IMR-90 (cell line): Measurements from ENCODE around the gene TNNC1. TPM values are rescaled to one million over a fixed set of nuclear protein-coding genes. Genes with fewer than 3 reads are reported as not detected.
A peak's percentile ranks its signal among the peaks of the same experiment; 100 is the strongest.

Experiments used
- ATAC-seq: fragments of 200-7000 bp; cut with Tn5 transposase; 2 replicates; pipeline ENCODE4 v1.9.1; 2020; ENCODE audit warnings: low read depth, mild to moderate bottlenecking, moderate library complexity
- BruUV-seq: library from RNA; stranded (reverse); fragments of 400-500 nt; replicated peaks from 2 replicates; lab custom pipeline; 2021; lab: Mats Ljungman, UMichigan
- CTCF ChIA-PET: fragments of 300-600 bp; formaldehyde crosslinking; extraction: SDS; loops from one replicate; lab custom pipeline; 2021; ENCODE audit warnings: antibody characterized with exemption; lab: Yijun Ruan, JAX
- POLR2A ChIA-PET: fragments of 300-600 bp; sonication (Branson Sonifier 250); formaldehyde crosslinking; loops from one replicate; lab custom pipeline; 2022; ENCODE audit warnings: antibody characterized with exemption; ENCODE audit not compliant: unreplicated experiment; lab: Charles Lee
- DNase-seq: peaks from one replicate; pipeline ENCODE4 v3.0.0; 2013
- H2AFZ ChIP-seq: replicated peaks from 2 replicates; pipeline ENCODE3; 2013; ENCODE audit warnings: low read length, mild to moderate bottlenecking; ENCODE audit not compliant: poor library complexity
- H2AK5ac ChIP-seq: 2 replicates; pipeline ENCODE4 v1.6.1; 2013; ENCODE audit warnings: low read depth, low read length, inconsistent platforms
- H2AK9ac ChIP-seq: replicated peaks from 2 replicates; pipeline ENCODE3; 2013; ENCODE audit warnings: mild to moderate bottlenecking, low read depth, low read length, moderate library complexity; ENCODE audit not compliant: poor library complexity
- H2BK120ac ChIP-seq: 2 replicates; pipeline ENCODE4 v1.6.1; 2013; ENCODE audit warnings: low read depth, low read length, inconsistent platforms
- H2BK15ac ChIP-seq: 3 replicates; pipeline ENCODE4 v1.6.1; 2013; ENCODE audit warnings: low read depth, low read length, inconsistent platforms
- H2BK20ac ChIP-seq: 2 replicates; pipeline ENCODE4 v1.6.1; 2013; ENCODE audit warnings: low read depth, mild to moderate bottlenecking, inconsistent platforms, low read length, moderate library complexity
- H2BK5ac ChIP-seq: 2 replicates; pipeline ENCODE4 v1.6.1; 2013; ENCODE audit warnings: mild to moderate bottlenecking, low read depth, low read length, inconsistent platforms; ENCODE audit not compliant: poor library complexity, severe bottlenecking
- H3K14ac ChIP-seq: replicated peaks from 2 replicates; pipeline ENCODE4 v1.6.1; 2013; ENCODE audit warnings: low read depth, low read length, inconsistent platforms
- H3K18ac ChIP-seq: 2 replicates; pipeline ENCODE4 v1.6.1; 2013; ENCODE audit warnings: low read depth, low read length, control low read depth
- H3K23ac ChIP-seq: 2 replicates; pipeline ENCODE4 v1.6.1; 2013; ENCODE audit warnings: low read depth, low read length, inconsistent platforms
- H3K27ac ChIP-seq: 2 replicates; pipeline ENCODE4 v1.5.1; 2013; ENCODE audit warnings: mild to moderate bottlenecking, control low read depth, low read length; ENCODE audit not compliant: insufficient read depth
- H3K27me3 ChIP-seq: 2 replicates; pipeline ENCODE4 v1.6.1; 2013; ENCODE audit warnings: low read length; ENCODE audit not compliant: control insufficient read depth, insufficient read depth
- H3K36me3 ChIP-seq: 2 replicates; pipeline ENCODE4 v1.6.1; 2013; ENCODE audit warnings: low read length, mixed read lengths; ENCODE audit not compliant: control insufficient read depth, insufficient read depth
- H3K4ac ChIP-seq: 2 replicates; pipeline ENCODE4 v1.6.1; 2013; ENCODE audit warnings: low read depth, low read length, inconsistent platforms
- H3K4me1 ChIP-seq: 2 replicates; pipeline ENCODE4 v1.6.1; 2013; ENCODE audit warnings: low read length, mixed read lengths; ENCODE audit not compliant: control insufficient read depth, insufficient read depth
- H3K4me2 ChIP-seq: 2 replicates; pipeline ENCODE4 v1.6.1; 2013; ENCODE audit warnings: low read depth, mild to moderate bottlenecking, control low read depth, low read length, moderate library complexity
- H3K4me3 ChIP-seq: 2 replicates; pipeline ENCODE4 v1.5.1; 2013; ENCODE audit warnings: low read depth, mild to moderate bottlenecking, control low read depth, low read length, moderate library complexity; ENCODE audit not compliant: insufficient read depth
- H3K56ac ChIP-seq: 2 replicates; pipeline ENCODE4 v1.6.1; 2013; ENCODE audit warnings: low read length, inconsistent platforms; ENCODE audit not compliant: insufficient read depth; ENCODE audit errors: extremely low read depth
- H3K79me1 ChIP-seq, 2 experiments: 2 replicates each; pipeline ENCODE4 v1.6.1; 2013; ENCODE audit warnings: low read length in 2 of 2, inconsistent platforms in 1 of 2, low read depth in 1 of 2
- H3K9ac ChIP-seq: 2 replicates; pipeline ENCODE4 v1.6.1; 2013; ENCODE audit warnings: low read depth, low read length, control low read depth
- H3K9me1 ChIP-seq: 2 replicates; pipeline ENCODE4 v1.6.1; 2013; ENCODE audit warnings: low read length, inconsistent platforms; ENCODE audit not compliant: insufficient read depth
- H3K9me3 ChIP-seq: 2 replicates; pipeline ENCODE4 v1.6.1; 2013; ENCODE audit warnings: low read length; ENCODE audit not compliant: control insufficient read depth, insufficient read depth
- H4K20me1 ChIP-seq: 2 replicates; pipeline ENCODE4 v1.6.1; 2013; ENCODE audit warnings: low read length, inconsistent platforms; ENCODE audit not compliant: insufficient read depth
- H4K5ac ChIP-seq: 2 replicates; pipeline ENCODE4 v1.6.1; 2013; ENCODE audit warnings: mild to moderate bottlenecking, low read depth, low read length, control low read depth
- H4K8ac ChIP-seq, 2 experiments: 2 replicates each; pipeline ENCODE4 v1.6.1; 2013; ENCODE audit warnings: low read depth in 2 of 2, low read length in 2 of 2, control low read depth in 1 of 2, inconsistent platforms in 1 of 2
- H4K91ac ChIP-seq: 2 replicates; pipeline ENCODE4 v1.6.1; 2013; ENCODE audit warnings: low read depth, low read length, inconsistent platforms; ENCODE audit not compliant: insufficient read depth
- BHLHE40 ChIP-seq: fragments of 150-350 bp; IDR thresholded peaks from 2 replicates; pipeline ENCODE4 v1.6.1; 2016; ENCODE audit warnings: mild to moderate bottlenecking, low read depth, low read length
- CEBPB ChIP-seq: IDR thresholded peaks from 2 replicates; pipeline ENCODE4 v1.6.1; 2012; ENCODE audit warnings: low read depth, low read length, improper control_type of control experiment
- CHD1 ChIP-seq: IDR thresholded peaks from 2 replicates; pipeline ENCODE4 v1.6.1; 2012; ENCODE audit warnings: low read depth, low read length, improper control_type of control experiment
- MAFK ChIP-seq: IDR thresholded peaks from 2 replicates; pipeline ENCODE4 v1.6.1; 2012; ENCODE audit warnings: low read depth, low read length, improper control_type of control experiment
- MAZ ChIP-seq: IDR thresholded peaks from 2 replicates; pipeline ENCODE4 v1.6.1; 2012; ENCODE audit warnings: low read depth, mild to moderate bottlenecking, low read length, improper control_type of control experiment, moderate library complexity, borderline replicate concordance
- POLR2A ChIP-seq: IDR thresholded peaks from 2 replicates; pipeline ENCODE4 v1.6.1; 2012; ENCODE audit warnings: mild to moderate bottlenecking, low read depth, low read length
- RAD21 ChIP-seq: IDR thresholded peaks from 2 replicates; pipeline ENCODE4 v1.6.1; 2012; ENCODE audit warnings: low read length, improper control_type of control experiment
- RCOR1 ChIP-seq: IDR thresholded peaks from 2 replicates; pipeline ENCODE4 v1.6.1; 2012; ENCODE audit warnings: mild to moderate bottlenecking, low read length, improper control_type of control experiment; ENCODE audit not compliant: insufficient replicate concordance
- RFX5 ChIP-seq: IDR thresholded peaks from 2 replicates; pipeline ENCODE4 v1.8.0; 2012; ENCODE audit warnings: low read depth, mild to moderate bottlenecking, low read length, moderate library complexity
- SMC3 ChIP-seq: fragments of 150-350 bp; IDR thresholded peaks from 2 replicates; pipeline ENCODE4 v1.6.1; 2016; ENCODE audit warnings: low read depth, mild to moderate bottlenecking, antibody characterized with exemption, low read length, moderate library complexity
- WGBS, 2 experiments: methylation state at CpG; one replicate each; pipeline versions ENCODE4 v1.1.5 to v1.1.7; 2013; ENCODE audit warnings: missing lambda C conversion rate in 2 of 2; ENCODE audit not compliant: insufficient read length in 1 of 2; ENCODE audit errors: extremely low coverage in 2 of 2; 5-methylcytosine and 5-hydroxymethylcytosine counted together
- dilution Hi-C: fragments of 300-500 bp; cut with HindIII; formaldehyde crosslinking; loops from one replicate; pipeline ENCODE4 v1.14.3; 2018; ENCODE audit warnings: low sequenced_read_pairs; ENCODE audit not compliant: unreplicated experiment
- in situ Hi-C: fragments of 300-500 bp; cut with MboI; formaldehyde crosslinking; loops from 3 replicates; pipeline ENCODE4 v1.14.3; 2019; ENCODE audit warnings: low sequenced_read_pairs, inconsistent platforms, mixed read lengths
- intact Hi-C: fragments of 100-400 bp; cut with micrococcal nuclease; formaldehyde crosslinking; loops from 2 replicates; pipeline ENCODE4 v1.10.0; 2022
- polyA plus RNA-seq, 3 experiments: library from polyadenylated mRNA; depleted of rRNA; stranded (reverse); fragments of >200 nt; gene quantifications; 2 replicates each; pipeline ENCODE4 v1.2.3, GENCODE V29; 2012; ENCODE audit warnings: low replicate concordance in 1 of 3
- total RNA-seq: library from RNA; depleted of rRNA; stranded (reverse); fragments of >200 nt; gene quantifications from 2 replicates; pipeline ENCODE4 v1.2.3, GENCODE V29; 2012
- TF ChIP-seq, protein P1 (sequence below): fragments of 150-350 bp; IDR thresholded peaks from 2 replicates; pipeline ENCODE4 v1.6.1; 2016; ENCODE audit warnings: low read depth, mild to moderate bottlenecking, low read length, moderate library complexity, borderline replicate concordance
- TF ChIP-seq, protein P2 (sequence below): fragments of 150-350 bp; IDR thresholded peaks from 2 replicates; pipeline ENCODE4 v1.6.1; 2017; ENCODE audit warnings: mild to moderate bottlenecking, antibody characterized with exemption, low read length, low read depth
- TF ChIP-seq, protein P3 (sequence below): conservative IDR thresholded peaks from 2 replicates; pipeline ENCODE4 v1.5.1; 2012; ENCODE audit warnings: mild to moderate bottlenecking, low read depth, low read length, improper control_type of control experiment

TNNC1 gene
- total and polyA plus RNA-seq, 2 of the 4 experiments (the other 2 are of a cell fraction), result 1.3 to 4.6 TPM

DNA sequence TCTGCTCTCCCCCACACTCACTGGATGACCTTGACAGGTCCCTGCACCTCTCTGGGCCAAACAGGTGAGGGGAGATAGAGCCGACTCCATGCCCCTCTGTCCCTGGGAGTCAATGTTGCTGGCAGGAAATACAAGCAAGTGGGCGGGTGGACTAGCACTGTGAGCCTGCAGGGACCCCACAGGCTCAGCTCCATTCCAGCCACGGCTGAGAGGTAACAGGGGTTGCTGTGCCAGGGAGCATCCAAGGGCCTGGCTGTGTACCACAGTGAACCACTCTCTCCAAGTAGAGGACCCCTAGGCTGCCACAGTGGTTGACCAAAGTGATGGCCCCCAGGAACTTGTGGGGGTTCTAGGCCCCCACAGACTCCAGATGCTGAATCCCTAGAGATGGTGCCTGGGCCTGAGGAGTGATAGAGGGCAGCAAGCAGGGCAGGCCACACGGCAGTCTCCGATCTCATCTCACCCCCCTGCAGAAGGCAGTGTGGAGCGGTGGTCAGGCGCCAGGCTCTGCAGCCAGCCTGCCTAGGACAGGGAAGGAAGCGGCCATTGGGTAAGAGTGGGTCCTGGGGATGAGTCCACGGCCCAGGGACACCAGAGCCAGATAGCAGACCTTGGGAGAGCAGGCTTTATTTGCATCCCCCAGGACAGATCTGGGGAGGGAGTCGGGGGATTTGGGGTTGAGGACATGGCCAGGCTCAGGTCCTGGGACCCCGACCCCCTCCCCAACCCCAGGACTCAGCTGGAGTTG lies 3.2 kb downstream of the TNNC1 start:
- in situ Hi-C loops, result no loop called here
- H3K4me3 ChIP-seq, result no peak overlapping the region
- BruUV-seq, result no TSS peak
- H3K27me3 ChIP-seq, result no peaks in the 10 kb centered on the region
- no peak overlapping the region for H3K14ac ChIP-seq
- H3K9me1 ChIP-seq, result peaks cover 7% of the 10 kb centered on the region; the same call in 1 of the 2 replicates
- dilution Hi-C loops, result no loop called here
- H3K4me1 ChIP-seq, result peaks cover 6% of the 10 kb centered on the region
- ATAC-seq (no peak), DNase-seq (no peak)
- H2AK9ac ChIP-seq, result peak overlapping the region; percentile 68
- H2BK20ac ChIP-seq, result no peak overlapping the region
- no peak overlapping the region for H2BK15ac ChIP-seq
- no peak overlapping the region for H3K27ac ChIP-seq
- H4K8ac ChIP-seq, result no peak overlapping the region
- H2BK5ac ChIP-seq, result no peak overlapping the region
- POLR2A ChIA-PET, result no interaction called here
- no peak overlapping the region for H3K9ac ChIP-seq
- CTCF ChIA-PET, result no interaction called here
- no peaks in the 10 kb centered on the region for H3K36me3 ChIP-seq
- H3K79me1 ChIP-seq, result peaks cover 0 to 5% of the 10 kb centered on the region in 2 experiments; a peak in 1 of 4 replicates
- no peak overlapping the region for H3K56ac ChIP-seq
- H4K5ac ChIP-seq, result no peak overlapping the region
- H2BK120ac ChIP-seq, result no peak overlapping the region
- intact Hi-C loops, result no loop called here
- H3K23ac ChIP-seq, result no peak overlapping the region
- H3K9me3 ChIP-seq, result no peaks in the 10 kb centered on the region
- no peak overlapping the region for H3K18ac ChIP-seq
- H4K91ac ChIP-seq, result no peak overlapping the region
- no CpG with 5 or more reads among the region's 11 CpGs for WGBS, 2 experiments
- H2AFZ ChIP-seq, result peak overlapping the region; percentile 53
- H3K4me2 ChIP-seq, result no peak overlapping the region
- H4K20me1 ChIP-seq, result no peaks in the 10 kb centered on the region; the same call in 1 of the 2 replicates
- H2AK5ac ChIP-seq, result no peak overlapping the region
- H3K4ac ChIP-seq, result no peak overlapping the region
- TF ChIP-seq BHLHE40 (no peak), SMC3 (no peak), RFX5 (no peak), RAD21 (no peak), CEBPB (no peak), POLR2A (no peak), RCOR1 (no peak), MAFK (no peak), MAZ (no peak), CHD1 (no peak)
- TF ChIP-seq, protein P1, sequence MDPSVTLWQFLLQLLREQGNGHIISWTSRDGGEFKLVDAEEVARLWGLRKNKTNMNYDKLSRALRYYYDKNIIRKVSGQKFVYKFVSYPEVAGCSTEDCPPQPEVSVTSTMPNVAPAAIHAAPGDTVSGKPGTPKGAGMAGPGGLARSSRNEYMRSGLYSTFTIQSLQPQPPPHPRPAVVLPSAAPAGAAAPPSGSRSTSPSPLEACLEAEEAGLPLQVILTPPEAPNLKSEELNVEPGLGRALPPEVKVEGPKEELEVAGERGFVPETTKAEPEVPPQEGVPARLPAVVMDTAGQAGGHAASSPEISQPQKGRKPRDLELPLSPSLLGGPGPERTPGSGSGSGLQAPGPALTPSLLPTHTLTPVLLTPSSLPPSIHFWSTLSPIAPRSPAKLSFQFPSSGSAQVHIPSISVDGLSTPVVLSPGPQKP, result no peak
- TF ChIP-seq, protein P2, sequence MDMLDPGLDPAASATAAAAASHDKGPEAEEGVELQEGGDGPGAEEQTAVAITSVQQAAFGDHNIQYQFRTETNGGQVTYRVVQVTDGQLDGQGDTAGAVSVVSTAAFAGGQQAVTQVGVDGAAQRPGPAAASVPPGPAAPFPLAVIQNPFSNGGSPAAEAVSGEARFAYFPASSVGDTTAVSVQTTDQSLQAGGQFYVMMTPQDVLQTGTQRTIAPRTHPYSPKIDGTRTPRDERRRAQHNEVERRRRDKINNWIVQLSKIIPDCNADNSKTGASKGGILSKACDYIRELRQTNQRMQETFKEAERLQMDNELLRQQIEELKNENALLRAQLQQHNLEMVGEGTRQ, result no peak
- TF ChIP-seq, protein P3, sequence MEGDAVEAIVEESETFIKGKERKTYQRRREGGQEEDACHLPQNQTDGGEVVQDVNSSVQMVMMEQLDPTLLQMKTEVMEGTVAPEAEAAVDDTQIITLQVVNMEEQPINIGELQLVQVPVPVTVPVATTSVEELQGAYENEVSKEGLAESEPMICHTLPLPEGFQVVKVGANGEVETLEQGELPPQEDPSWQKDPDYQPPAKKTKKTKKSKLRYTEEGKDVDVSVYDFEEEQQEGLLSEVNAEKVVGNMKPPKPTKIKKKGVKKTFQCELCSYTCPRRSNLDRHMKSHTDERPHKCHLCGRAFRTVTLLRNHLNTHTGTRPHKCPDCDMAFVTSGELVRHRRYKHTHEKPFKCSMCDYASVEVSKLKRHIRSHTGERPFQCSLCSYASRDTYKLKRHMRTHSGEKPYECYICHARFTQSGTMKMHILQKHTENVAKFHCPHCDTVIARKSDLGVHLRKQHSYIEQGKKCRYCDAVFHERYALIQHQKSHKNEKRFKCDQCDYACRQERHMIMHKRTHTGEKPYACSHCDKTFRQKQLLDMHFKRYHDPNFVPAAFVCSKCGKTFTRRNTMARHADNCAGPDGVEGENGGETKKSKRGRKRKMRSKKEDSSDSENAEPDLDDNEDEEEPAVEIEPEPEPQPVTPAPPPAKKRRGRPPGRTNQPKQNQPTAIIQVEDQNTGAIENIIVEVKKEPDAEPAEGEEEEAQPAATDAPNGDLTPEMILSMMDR, result no peak
